Nucleus accumbens (tissue), 56 donors: ENCODE data around the gene KRTAP10-5.
"Not testable (repeated sequence)": the region's sequence is repeated elsewhere in the genome, so short reads cannot be mapped to it uniquely, and the experiment has no call there.

ENCODE experiments used
- DNase-seq, 56 donors: peaks; one replicate each; lab custom pipeline; 2025; lab: John Stamatoyannopoulos, UW

The KRTAP10-5 gene

DNA sequence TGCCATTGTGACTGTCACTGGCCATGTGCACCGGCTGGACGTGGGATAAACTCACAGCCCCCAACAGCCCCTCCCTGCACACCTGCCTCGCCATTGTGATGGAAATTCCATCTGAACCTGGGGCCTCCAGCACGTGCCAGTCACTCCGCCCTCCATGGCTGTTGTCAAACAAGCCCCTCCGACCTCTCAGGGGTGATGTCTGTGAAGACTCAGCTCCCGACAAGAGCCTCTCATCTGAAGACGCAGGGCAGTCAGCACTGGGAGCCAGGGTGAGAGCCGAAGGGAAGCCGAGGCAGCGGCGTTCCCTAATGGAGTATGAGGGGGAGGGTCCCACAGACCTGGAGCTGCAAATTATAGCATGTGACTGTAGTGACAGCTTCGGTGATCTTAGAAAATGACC lies 27.7 kb downstream of the KRTAP10-5 start:
- no peak for DNase-seq

DNA sequence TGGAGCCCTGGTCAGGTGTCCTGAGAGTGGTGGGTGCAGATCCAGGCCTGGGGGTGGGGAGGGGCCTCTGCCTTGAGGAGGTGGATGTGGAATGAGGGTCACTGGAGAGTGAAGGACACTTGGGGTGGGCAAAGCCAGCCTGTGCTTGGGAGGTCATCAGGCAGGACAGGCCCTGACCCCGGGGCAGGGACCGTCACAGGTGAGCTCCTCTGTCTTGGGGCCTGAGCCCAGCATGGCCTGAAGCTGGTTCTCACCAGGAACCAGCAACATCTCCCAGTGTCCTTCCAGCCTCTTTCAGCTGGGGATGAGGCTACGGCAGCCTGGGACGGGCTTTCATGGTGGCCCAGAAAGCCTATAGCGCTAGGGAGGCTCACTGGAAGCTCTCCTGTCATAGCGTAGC lies 28.3 kb downstream of the KRTAP10-5 start:
- no peak for DNase-seq

DNA sequence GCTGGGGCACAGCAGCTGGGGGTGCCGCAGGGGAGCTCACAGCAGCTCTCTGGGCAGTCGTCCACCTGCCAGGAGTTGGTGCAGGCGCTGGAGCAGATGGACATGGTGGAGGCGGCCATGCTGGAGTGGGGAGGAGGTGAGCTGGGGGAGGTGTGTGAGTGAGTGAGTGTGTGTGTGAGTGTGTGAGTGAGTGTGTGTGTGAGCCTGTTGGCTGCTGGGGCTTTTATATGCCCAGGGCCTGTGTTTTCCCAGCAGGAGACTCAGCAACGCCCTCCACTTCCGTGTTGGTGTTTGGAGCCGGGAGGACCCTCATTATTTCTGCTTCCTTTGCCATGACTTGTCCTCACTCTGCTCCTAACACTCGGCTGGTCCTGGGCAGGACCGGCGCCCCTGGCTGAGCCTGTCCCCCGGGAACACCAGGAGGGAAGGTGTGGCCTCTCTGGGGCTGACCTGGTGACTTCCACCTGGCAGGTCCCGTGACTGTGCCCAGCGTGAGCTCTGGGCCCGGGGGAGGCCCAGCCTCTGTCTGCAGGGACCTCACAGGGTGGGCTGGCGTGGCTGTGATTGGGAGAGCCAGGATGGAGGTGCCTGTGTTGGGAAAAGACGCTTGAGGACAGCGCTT lies 29.0 kb downstream of the KRTAP10-5 start, which contains the start of gene KRTAP10-2:
KRTAP10-2 (minus strand) TSS at position 166 of the 622 bp plus-strand sequence; CDS start at position 119, 47 bp downstream.
- no peak for DNase-seq

DNA sequence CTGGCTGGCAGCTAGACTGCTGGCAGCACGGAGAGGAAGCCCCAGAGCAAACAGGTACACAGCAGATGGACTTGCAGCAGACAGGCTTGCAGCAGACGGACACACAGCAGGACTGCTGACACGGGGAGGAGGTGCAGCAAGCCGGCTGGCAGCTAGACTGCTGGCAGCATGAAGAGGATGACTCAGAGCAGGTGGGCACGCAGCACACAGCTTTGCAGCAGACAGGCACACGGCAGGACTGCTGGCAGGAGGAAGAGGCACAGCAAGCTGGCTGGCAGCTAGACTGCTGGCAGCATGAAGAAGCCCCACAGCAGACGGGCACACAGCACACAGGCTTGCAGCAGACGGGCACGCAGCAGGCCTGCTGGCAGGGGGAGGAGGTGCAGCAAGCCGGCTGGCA lies 29.6 kb downstream of the KRTAP10-5 start:
- DNase-seq = no peak

DNA sequence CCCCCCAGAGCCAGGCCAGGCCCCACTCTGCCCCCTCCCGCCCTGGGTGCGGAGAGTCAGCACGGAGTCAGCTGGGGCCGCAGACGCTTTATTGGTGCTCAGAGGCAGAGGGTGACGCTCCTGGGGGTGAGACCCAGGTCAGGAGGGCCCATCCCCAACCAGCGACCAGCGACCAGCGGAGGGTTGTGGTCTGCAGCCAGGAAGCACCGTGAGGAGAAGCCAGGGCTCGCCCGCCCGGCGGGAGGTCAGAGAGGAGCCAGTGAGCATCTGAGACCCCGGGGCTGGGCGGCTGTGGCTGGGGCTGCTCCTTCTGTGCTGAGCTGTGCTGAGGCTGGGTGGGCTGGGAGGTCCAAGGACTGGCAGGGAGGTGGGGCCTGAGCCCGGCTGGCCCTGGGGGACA lies 30.1 kb downstream of the KRTAP10-5 start:
- not testable (repeated sequence) for DNase-seq

DNA sequence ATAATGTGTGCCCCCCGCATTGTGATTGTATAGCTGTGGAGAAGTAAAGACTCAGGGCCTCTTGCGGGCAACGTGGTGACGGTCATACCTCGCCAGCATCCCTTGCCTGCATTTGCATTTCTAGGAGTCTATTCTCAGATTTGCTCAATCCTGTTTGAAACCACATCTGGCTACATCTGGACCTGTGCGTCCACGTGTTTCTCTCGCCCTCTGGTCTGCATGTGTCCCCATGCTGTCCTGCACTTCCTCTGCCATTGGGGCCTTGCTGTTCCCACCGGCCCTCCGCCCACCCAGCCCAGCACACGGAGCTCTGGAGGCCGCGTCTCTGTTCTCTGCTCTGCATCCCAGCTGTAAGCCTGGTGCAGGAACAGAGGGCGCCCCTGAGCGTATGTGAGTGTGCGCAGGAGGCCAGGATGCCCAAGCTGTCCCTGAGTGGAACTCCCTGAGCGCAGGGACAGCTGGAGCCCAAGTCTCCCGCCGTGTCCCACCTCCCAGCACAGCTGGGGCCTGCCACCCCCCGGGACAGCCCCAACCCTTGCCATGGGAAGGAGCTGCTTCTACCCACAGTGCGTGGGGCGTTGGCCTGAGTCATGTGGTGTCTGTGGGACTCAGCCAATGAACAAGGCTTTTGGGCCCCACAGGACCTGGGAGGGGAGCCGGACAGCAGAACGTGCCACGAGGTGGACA lies 30.7 kb downstream of the KRTAP10-5 start:
- DNase-seq = no peak

DNA sequence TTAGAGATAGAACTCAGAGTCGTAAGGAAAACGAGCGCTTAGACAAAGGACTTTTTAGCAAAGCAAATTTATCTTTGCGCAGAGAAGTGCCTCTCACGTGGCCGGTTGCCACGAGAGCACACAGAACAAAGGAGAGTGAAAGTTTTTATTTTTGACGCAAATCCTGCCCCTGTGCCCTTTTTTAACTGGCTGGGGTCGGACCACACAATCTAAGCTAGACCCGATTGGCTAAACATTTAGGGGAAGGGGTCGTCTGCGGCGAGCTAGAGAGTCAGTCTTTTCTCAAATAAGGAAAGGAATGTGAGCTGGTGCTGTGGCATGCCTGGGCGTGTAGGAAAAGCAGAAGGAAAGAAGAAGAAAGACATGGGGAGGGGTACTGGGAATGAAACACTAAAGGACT lies 31.5 kb downstream of the KRTAP10-5 start:
- DNase-seq = no peak

DNA sequence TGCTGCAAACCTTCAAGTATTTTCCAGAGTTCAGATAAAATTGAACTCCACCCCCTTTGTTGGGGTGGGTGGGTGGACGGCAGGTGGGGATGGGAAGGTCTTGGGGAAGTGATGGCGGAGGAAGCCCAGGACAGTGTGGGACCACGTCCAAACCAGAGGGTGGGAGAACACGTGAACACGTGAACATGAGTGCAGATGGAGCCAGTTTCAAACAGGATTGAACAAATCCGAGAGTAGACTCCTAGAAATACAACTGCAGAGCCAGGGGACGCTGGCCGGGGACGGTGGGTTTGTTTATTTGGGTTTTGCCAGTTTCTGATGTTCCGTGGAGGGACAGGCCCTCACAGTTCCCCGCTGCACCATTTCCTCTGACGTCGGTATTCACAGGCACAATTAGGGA lies 32.0 kb downstream of the KRTAP10-5 start:
- DNase-seq = no peak

DNA sequence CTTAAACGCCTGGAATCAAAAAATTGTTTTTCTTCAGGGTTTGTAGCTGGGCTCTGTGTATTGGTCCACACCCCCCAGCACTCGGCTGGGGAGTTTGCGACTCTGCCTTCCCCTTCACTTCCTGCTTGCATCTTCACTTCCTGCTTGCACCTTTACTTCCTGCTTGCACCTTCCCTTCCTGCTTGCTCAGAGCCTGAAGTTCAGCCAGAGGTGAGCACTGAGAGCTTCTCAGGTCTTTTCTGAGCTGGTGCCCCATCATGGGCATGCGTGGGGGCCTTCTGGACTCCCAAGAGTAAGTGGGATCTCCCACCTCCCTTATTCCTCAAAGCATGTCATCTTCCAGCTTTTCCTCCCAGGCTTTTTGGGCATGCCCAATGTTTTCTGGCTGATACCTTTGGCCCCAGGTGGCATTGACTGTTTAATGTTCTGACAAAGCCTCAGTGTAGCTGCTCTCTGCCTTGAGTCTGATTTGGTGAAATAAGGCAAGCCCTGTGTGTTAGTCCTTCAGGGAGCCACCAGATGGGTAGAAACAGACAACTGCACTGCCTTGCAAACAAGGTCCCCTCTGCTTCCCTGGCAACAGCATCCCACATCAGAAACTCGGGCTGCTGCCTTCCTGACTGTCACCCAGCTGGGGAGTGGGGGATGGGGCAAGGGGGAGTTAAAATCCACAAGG lies 32.6 kb downstream of the KRTAP10-5 start:
- no peak for DNase-seq

DNA sequence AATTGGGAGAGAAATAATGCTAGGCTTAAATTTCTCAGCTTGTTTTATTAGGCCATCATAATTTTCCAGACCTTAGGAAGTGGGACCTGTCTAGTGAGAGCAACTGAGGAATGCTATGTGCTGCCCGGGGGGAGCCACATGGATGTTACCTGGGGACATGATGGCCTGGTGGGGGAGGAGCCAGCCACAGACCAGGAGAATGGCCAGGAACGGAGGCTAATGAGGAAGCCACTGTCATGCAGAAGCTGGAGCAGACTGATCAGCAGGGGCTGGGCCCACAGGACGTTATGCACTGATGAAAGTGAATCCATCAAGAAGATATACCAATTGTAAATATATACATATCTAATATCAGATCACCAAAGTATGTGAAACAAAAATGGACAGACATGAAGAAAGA lies 35.8 kb downstream of the KRTAP10-5 start:
- no peak for DNase-seq

DNA sequence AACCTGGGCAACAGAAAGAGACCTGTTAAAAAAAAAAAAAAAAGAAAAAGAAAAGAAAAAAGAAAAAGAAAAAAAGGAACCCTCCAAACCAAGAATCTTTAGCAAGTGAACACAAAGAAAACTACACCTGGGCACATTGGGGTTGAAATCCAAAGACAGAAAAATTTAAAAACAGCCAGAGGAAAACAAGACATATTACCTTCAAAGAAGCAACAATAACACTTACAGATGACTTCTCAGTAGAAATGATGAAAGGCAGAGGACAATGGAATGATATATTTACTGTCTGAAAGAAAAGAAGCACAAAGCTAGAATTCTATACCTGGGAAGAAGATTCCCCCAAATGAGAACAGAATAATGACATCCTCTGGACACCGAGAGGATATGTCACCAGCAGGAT lies 37.7 kb downstream of the KRTAP10-5 start:
- no peak for DNase-seq

DNA sequence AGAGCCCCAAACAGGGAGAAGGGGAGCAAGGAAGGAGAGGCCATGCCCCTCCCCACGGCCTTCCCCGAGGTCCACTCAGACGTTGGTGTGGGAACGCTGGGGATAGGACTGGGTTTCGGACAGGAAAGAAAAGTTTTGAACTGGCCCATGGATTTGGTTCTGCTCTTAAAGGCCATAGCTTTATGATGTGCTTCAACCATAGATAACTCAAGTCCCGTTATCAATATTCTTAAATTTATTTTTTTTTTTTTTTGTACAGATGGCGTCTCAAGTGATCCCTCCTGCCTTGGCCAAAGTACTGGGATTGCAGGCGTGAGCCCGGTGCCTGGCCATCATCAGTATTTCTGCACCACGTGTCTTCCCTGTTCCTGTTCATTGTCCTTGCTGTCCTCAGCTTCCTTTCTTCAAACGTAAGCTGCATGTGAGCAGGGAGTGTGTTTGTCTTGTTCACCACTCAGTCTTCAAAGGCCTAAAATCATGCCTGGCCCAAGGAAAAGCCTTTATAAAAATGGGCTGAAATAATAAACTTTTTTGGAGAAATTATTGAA lies 39.6 kb downstream of the KRTAP10-5 start:
- no peak for DNase-seq

DNA sequence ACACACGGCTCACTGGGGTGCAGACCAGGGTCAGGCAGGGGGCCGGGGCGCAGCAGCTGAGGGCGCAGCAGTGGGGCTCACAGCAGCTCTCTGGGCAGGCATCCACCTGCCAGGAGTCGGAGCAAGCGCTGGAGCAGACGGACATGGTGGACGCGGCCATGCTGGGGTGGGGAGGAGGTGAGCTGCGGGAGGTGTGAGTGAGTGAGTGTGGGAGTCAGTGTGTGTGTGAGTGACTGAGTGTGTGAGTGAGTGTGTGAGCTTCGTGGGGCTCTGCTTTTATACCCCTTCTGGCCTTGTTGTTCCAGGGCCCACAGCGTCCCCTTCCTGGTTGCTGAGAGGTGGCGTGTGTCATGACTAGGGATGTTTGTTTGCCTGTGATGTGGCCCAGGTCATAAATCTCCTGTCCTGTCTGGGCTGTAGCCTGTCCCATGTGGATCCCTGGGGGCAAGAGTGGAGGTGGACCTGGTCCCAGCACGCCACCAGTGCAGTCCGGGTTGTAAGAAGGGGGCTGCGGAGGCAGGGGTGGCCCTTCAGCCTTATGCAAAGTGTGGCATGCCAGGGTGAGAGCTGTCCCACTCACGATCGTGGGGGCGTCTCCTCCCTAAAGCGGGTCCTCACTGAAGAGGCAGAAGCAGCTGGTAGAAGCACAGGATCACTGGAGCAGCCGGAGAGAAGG lies 40.3 kb downstream of the KRTAP10-5 start, which contains the start of gene KRTAP10-1:
KRTAP10-1 (minus strand) TSS at position 205 of the 676 bp plus-strand sequence; CDS start at position 160, 45 bp downstream.
- no peak for DNase-seq

DNA sequence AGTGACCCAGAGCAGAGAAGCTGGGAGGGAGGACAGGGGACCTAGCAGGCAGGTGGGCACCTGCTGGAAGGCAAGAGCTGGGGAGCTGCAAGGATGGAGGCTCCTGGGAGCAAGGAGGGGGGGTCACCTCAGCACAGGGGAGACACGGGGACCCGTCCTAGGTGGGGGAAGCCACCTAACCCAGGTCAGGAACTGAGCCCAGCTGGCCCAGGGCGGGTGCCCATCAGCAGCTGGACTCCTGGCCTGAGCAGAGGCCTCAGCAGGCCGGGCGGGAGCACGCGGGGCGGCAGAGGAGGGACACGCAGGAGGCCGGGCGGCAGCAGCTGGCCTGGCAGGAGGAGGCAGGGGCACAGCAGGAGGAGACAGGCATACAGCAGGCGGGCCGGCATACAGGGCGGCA lies 41.4 kb downstream of the KRTAP10-5 start:
- DNase-seq = no peak

DNA sequence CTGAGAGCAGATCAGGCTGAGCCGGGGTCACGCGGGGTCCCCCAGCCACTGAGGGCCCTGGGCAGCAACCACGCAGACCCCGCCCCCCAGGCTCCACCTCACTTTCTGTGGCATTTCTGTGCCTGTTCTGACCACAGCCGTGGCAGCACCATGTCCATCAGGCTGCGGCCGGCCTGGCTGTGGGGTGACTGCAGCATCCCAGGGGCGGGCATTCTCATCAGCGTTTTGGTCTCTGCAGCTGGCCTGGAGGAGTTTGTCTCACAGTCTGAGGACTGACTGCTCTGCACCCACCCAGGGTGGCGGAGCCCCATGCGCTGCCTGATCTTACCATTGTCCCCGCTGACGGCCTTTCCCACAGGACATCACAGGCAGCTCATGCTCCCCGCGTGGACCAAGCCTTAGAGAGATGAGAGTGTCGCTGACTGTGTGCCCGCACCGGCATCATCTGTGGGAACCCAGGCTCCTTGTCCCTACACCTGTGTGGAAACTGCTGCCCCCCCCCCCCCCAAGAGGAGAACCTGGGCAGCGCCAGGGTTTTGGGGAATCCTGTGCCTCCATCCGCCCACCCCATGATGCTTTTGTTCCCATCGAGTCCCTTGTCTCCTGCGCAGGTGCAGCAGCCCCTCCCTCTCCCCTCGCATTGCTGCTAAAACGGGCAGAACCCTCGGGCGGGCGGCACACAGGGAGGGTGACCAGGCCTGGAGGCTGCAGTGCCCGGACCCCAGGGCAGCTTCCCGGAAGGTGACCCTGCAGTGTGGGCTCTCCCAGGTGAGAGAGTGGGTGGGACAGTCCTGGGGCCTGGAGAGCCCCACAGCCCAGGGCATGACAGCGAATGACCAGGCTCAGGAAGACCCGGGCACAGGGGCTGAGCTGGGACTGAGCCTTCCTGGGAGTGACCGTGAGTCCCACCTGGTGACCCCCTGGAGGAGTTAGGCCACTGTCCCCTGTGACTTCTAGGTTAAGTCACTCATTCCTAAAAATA lies 42.2 kb downstream of the KRTAP10-5 start:
- no peak for DNase-seq

DNA sequence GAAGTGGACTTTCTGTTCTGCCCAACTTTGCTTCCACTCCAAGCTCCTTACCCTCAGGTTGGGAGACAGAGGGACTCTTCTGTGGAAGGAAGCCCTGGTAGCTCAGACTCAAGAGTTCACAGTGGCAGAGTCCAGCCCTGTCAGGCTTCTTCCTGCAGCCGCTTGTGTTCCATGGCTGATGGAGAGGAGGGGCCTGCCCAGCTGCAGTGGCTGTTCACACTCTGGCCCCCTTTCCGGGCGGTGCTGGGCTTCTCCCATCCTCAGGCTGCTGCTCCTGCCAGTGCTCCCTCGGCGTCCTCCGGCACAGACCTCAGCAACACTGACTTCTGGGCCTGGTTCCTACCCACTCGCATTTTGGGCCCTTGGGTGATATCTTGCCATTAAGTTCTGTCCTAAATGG lies 44.4 kb downstream of the KRTAP10-5 start:
- no peak for DNase-seq

DNA sequence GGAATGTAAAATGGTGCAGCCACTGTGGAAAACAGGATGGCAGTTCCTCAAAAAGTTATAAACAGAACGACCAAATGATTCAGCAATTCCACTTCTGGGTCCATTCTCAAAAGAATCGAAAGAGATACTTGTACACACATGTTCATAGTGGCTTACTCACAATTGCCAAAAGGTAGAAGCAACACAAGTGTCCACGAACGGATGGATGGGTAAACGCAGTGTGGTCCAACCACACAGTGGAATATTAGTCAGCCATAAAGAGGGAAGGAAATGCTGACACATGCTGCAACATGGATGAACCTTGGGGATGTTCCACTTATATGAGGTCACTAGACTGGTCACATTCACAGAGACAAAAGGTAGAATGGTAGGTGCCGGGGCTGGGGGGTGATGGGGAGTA lies 45.7 kb downstream of the KRTAP10-5 start:
- no peak for DNase-seq

DNA sequence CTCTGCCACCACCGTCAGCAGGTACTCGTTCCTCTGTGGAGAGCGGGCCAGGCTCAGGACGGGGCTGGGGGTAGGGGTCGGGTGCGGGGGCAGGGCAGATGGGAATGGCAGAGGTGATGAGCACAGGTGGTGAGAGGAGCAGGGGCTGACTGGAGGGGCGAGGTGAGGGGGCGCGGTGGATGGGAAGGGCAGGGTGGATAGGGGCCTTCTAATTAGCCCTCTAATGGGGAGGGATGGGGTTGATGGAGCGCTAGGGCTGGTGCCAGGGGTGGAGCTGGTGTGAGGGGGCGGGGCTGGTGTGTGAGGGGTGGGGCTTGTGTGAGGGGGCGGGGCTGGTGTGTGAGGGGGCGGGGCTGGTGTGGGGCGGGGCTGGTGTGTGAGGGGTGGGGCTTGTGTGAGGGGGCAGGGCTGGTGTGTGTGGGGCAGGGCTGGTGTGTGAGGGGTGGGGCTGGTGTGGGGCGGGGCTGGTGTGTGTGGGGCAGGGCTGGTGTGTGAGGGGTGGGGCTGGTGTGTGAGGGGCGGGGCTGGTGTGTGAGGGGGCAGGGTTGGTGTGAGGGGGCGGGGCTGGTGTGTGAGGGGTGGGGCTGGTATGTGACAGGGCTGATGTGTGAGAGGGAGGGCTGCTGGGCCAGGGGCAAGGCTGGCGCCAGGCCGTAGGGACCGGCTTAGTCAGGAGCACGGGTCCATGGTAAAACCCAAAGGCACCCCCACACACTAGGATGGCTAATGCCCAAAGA lies 46.3 kb downstream of the KRTAP10-5 start:
- no peak for DNase-seq
